ENCODE measurements around the gene DHRSX. TPM values are rescaled to one million over a fixed set of nuclear protein-coding genes. Genes with fewer than 3 reads are reported as not detected.
A peak's percentile ranks its signal among the peaks of the same experiment; 100 is the strongest.

Gene DHRSX
- total and polyA plus RNA-seq, 9 of the 15 experiments (the other 6 are each of a cell fraction or from before 2014, with no cell fraction given): 0.59 to 11.0 (median 6.2) TPM

DNA sequence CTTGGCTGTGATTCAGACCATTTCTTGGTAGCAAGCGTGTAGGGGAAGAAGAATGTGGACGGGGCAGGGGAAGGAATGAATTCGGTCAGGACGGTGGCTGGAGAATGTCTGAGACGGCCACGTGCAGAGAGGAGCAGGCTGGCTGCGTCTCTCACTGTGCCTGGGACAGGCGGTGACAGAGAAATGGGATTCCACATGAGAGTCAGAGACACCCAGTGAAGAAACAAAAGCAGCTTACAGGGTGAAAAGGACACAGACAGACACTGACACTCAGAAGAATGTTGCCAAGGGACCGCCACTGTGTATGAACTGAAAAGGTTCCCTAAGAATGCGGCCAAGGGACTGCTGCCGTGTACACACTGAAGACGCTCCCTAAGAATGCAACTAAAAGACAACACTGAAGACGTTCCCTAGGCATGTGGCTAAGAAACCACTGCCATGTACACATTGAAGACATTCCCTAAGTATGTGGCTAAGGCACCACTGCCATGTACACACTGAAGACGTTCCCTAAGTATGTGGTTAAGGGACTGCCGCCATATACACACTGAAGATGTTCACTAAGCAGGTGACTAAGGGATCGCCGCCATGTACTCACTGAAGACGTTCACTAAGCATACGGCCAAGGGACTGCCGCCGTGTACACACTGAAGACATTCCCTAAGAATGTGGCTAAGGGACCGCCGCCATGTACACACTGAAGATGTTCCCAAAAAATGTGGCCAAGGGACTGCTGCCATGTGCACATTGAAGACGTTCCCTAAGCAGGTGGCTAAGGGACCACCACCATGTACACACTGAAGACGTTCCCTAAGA is 49.1 kb downstream of the DHRSX start (continued):
- no peak for TF ChIP-seq CTCF (IDR thresholded peaks at IDR 0.05 in 2 of 3, conservative IDR thresholded peaks at IDR 0.05 in 1 of 3; ENCODE audit: insufficient read depth in 2 of 3, low read depth in 1 of 3, low read length in 3 of 3)
- TF ChIP-seq ZFP30 (CRISPR knock-in tag; IDR thresholded peaks at IDR 0.05; ENCODE audit: borderline replicate concordance): no peak
- TF ChIP-seq CBFA2T2 (conservative IDR thresholded peaks at IDR 0.05): no peak
- no peak for TF ChIP-seq ASH1L (IDR thresholded peaks at IDR 0.05; ENCODE audit: borderline replicate concordance, low read depth, partially characterized antibody)
- TF ChIP-seq ZNF282 (CRISPR knock-in tag; IDR thresholded peaks at IDR 0.05): no peak
- TF ChIP-seq HDAC3 (IDR thresholded peaks at IDR 0.05; ENCODE audit: borderline replicate concordance, partially characterized antibody): peak; percentile 12
- TF ChIP-seq COPS2 (conservative IDR thresholded peaks at IDR 0.05): no peak
- TF ChIP-seq ZFX (CRISPR knock-in tag; IDR thresholded peaks at IDR 0.05): no peak
- TF ChIP-seq POLR2AphosphoS5 (IDR thresholded peaks at IDR 0.05; ENCODE audit: control insufficient read depth, insufficient read depth, low read depth, low read length): no peak
- no peak for TF ChIP-seq MCM5 (IDR thresholded peaks at IDR 0.05; ENCODE audit: low read depth)
- TF ChIP-seq HBP1 (CRISPR knock-in tag; IDR thresholded peaks at IDR 0.05): no peak
- no peak for TF ChIP-seq DLX4 (CRISPR knock-in tag; IDR thresholded peaks at IDR 0.05)
- TF ChIP-seq ZNF232 (CRISPR knock-in tag; IDR thresholded peaks at IDR 0.05): no peak
- TF ChIP-seq MAZ (CRISPR knock-in tag; conservative IDR thresholded peaks at IDR 0.05 in 1 of 2, IDR thresholded peaks at IDR 0.05 in 1 of 2): 0 out of 4 replicates have a peak, but pooled peaks of 1 of the 2 experiments have one; percentile 24
- no peak for TF ChIP-seq FOSL1 (tag; conservative IDR thresholded peaks at IDR 0.05)
- TF ChIP-seq ARID4B (CRISPR knock-in tag; IDR thresholded peaks at IDR 0.05): peak; percentile 86
- TF ChIP-seq PTBP1 (IDR thresholded peaks at IDR 0.05; ENCODE audit: low read depth, low read length): no peak
- no peak for TF ChIP-seq ETV1 (tag; conservative IDR thresholded peaks at IDR 0.05; ENCODE audit: low read depth)
